H1 (cell line): ENCODE measurements around the gene C1D. TPM values are rescaled to one million over a fixed set of nuclear protein-coding genes. Genes with fewer than 3 reads are reported as not detected.

Experiments used
- CTCF ChIA-PET: fragments of 300-600 bp; sonication (Branson Sonifier 250); formaldehyde crosslinking; loops from one replicate; lab custom pipeline; 2021; ENCODE audit not compliant: partially characterized antibody; lab: Charles Lee
- POLR2A ChIA-PET: fragments of 300-600 bp; sonication (Branson Sonifier 250); formaldehyde crosslinking; loops from one replicate; lab custom pipeline; 2021; ENCODE audit warnings: inconsistent platforms; ENCODE audit not compliant: partially characterized antibody; lab: Charles Lee
- DNase-seq, 2 experiments: peaks; one replicate each; pipeline versions ENCODE4 v3.0.0 to v3.0.0-alpha.2; 2010 to 2022; ENCODE audit warnings: low spot score in 2 of 2, low read depth in 1 of 2, mixed read lengths in 1 of 2
- FAIRE-seq: peaks from 2 replicates; lab custom pipeline; 2011; peaks lifted over from hg19 to GRCh38; lab: Jason Lieb, UNC
- H2AFZ ChIP-seq: 2 replicates; pipeline ENCODE4 v1.8.1; 2012; ENCODE audit warnings: low read length, inconsistent platforms
- H2AK5ac ChIP-seq: 2 replicates; pipeline ENCODE4 v1.6.1; 2013; ENCODE audit warnings: low read depth, low read length
- H2BK120ac ChIP-seq: replicated peaks from 2 replicates; pipeline ENCODE3; 2013; ENCODE audit warnings: low read depth, low read length, inconsistent platforms
- H2BK12ac ChIP-seq: 2 replicates; pipeline ENCODE4 v1.6.1; 2013; ENCODE audit warnings: low read depth, low read length
- H2BK15ac ChIP-seq: 2 replicates; pipeline ENCODE4 v1.6.1; 2013; ENCODE audit warnings: low read length
- H2BK20ac ChIP-seq: 2 replicates; pipeline ENCODE4 v1.6.1; 2013; ENCODE audit warnings: low read length
- H2BK5ac ChIP-seq: 2 replicates; pipeline ENCODE4 v1.6.1; 2013; ENCODE audit warnings: low read depth, low read length
- H3K14ac ChIP-seq: 2 replicates; pipeline ENCODE4 v1.6.1; 2013; ENCODE audit warnings: inconsistent platforms; ENCODE audit not compliant: insufficient read length
- H3K18ac ChIP-seq: 2 replicates; pipeline ENCODE4 v1.6.1; 2013; ENCODE audit warnings: low read length; ENCODE audit errors: extremely low read depth
- H3K23ac ChIP-seq: 2 replicates; pipeline ENCODE4 v1.6.1; 2013; ENCODE audit warnings: inconsistent platforms; ENCODE audit not compliant: insufficient read length
- H3K23me2 ChIP-seq: 2 replicates; pipeline ENCODE4 v1.6.1; 2013; ENCODE audit warnings: low read depth, low read length
- H3K27ac ChIP-seq: 2 replicates; pipeline ENCODE4 v1.6.1; 2011; ENCODE audit warnings: low read depth, low read length, inconsistent platforms
- H3K27me3 ChIP-seq, 4 experiments: replicated peaks in 1 of 4; 1 replicate in 1 of 4; 2 replicates in 3 of 4; pipeline versions ENCODE4 v1.6.1 to v1.8.1; 2011 to 2013; ENCODE audit warnings: low read length in 3 of 4, mild to moderate bottlenecking in 3 of 4, inconsistent platforms in 2 of 4, mixed read lengths in 2 of 4, moderate library complexity in 1 of 4; ENCODE audit not compliant: control insufficient read depth in 3 of 4, insufficient read depth in 3 of 4; ENCODE audit errors: extremely low read depth in 1 of 4
- H3K36me3 ChIP-seq, 4 experiments: 2 replicates each; pipeline versions ENCODE4 v1.6.1 to v1.8.1; 2011 to 2013; ENCODE audit warnings: mild to moderate bottlenecking in 4 of 4, low read length in 3 of 4, moderate library complexity in 2 of 4, control low read depth in 1 of 4, inconsistent platforms in 1 of 4; ENCODE audit not compliant: insufficient read depth in 4 of 4, control insufficient read depth in 2 of 4
- H3K4ac ChIP-seq: replicated peaks from 2 replicates; pipeline ENCODE3; 2013; ENCODE audit warnings: low read length, low read depth, mixed read lengths, inconsistent platforms; ENCODE audit not compliant: insufficient read length
- H3K4me1 ChIP-seq, 4 experiments: replicated peaks in 1 of 4; 1 replicate in 1 of 4; 2 replicates in 3 of 4; pipeline versions ENCODE4 v1.6.1 to v1.8.1; 2011 to 2013; ENCODE audit warnings: low read length in 3 of 4, inconsistent platforms in 2 of 4, mixed read lengths in 1 of 4; ENCODE audit not compliant: insufficient read depth in 4 of 4, control insufficient read depth in 3 of 4
- H3K4me2 ChIP-seq, 2 experiments: 2 replicates each; pipeline versions ENCODE4 v1.6.1 to v1.8.1; 2011 to 2013; ENCODE audit warnings: low read depth in 2 of 2, low read length in 2 of 2, control low read depth in 1 of 2, inconsistent platforms in 1 of 2, mild to moderate bottlenecking in 1 of 2; ENCODE audit not compliant: insufficient read depth in 1 of 2
- H3K4me3 ChIP-seq, 4 experiments: fragments of 200-600, 300-600 bp in 1 of 4; sonication (generic), shearing (Covaris generic), sonication (Bioruptor Twin) in 1 of 4; 2 replicates each; pipeline versions ENCODE4 v1.5.1 to v1.8.1; 2011 to 2016; ENCODE audit warnings: low read length in 4 of 4, low read depth in 3 of 4, control low read depth in 2 of 4, inconsistent platforms in 2 of 4, mild to moderate bottlenecking in 2 of 4, mixed read lengths in 1 of 4, moderate library complexity in 1 of 4; ENCODE audit not compliant: insufficient read depth in 2 of 4; ENCODE audit errors: extremely low read depth in 1 of 4
- H3K56ac ChIP-seq: replicated peaks from 2 replicates; pipeline ENCODE3; 2013; ENCODE audit warnings: low read depth, mild to moderate bottlenecking, mixed read lengths, low read length, inconsistent platforms; ENCODE audit not compliant: insufficient read length
- H3K79me1 ChIP-seq: 2 replicates; pipeline ENCODE4 v1.6.1; 2013; ENCODE audit warnings: low read depth, low read length, control low read depth
- H3K79me2 ChIP-seq, 2 experiments: 2 replicates each; pipeline versions ENCODE4 v1.6.1 to v1.8.1; 2012 to 2013; ENCODE audit warnings: low read length in 2 of 2, mild to moderate bottlenecking in 2 of 2, inconsistent platforms in 1 of 2; ENCODE audit not compliant: insufficient read depth in 2 of 2, control insufficient read depth in 1 of 2
- H3K9ac ChIP-seq, 4 experiments: replicated peaks in 1 of 4; 1 replicate in 1 of 4; 2 replicates in 3 of 4; pipeline versions ENCODE4 v1.6.1 to v1.8.1; 2011 to 2013; ENCODE audit warnings: low read depth in 3 of 4, low read length in 3 of 4, control low read depth in 2 of 4, mild to moderate bottlenecking in 2 of 4, moderate library complexity in 2 of 4, inconsistent platforms in 1 of 4; ENCODE audit errors: extremely low read depth in 1 of 4
- H3K9me3 ChIP-seq, 2 experiments: 2 replicates each; pipeline versions ENCODE4 v1.6.1 to v1.8.1; 2012 to 2013; ENCODE audit warnings: mild to moderate bottlenecking in 2 of 2, moderate library complexity in 2 of 2, control low read depth in 1 of 2, inconsistent platforms in 1 of 2, low read depth in 1 of 2, low read length in 1 of 2, mixed read lengths in 1 of 2; ENCODE audit not compliant: insufficient read depth in 2 of 2
- H4K20me1 ChIP-seq, 2 experiments: replicated peaks in 1 of 2; 2 replicates each; pipeline versions ENCODE3 to v1.8.1; 2011 to 2013; ENCODE audit warnings: inconsistent platforms in 2 of 2, low read length in 2 of 2, mild to moderate bottlenecking in 1 of 2; ENCODE audit not compliant: insufficient read depth in 2 of 2, control insufficient read depth in 1 of 2
- H4K5ac ChIP-seq: 2 replicates; pipeline ENCODE4 v1.6.1; 2013; ENCODE audit warnings: low read length, low read depth, mixed read lengths, inconsistent platforms; ENCODE audit not compliant: insufficient read length
- H4K8ac ChIP-seq: 2 replicates; pipeline ENCODE4 v1.8.0; 2013; ENCODE audit warnings: mild to moderate bottlenecking, moderate library complexity, low read length, inconsistent platforms; ENCODE audit not compliant: insufficient read depth; ENCODE audit errors: extremely low read depth
- H4K91ac ChIP-seq: replicated peaks from 2 replicates; pipeline ENCODE3; 2013; ENCODE audit warnings: low read length, mixed read lengths, inconsistent platforms; ENCODE audit not compliant: insufficient read length
- CBX5 ChIP-seq: fragments of 300-800, 300-1000 bp; sonication (generic); IDR thresholded peaks from 2 replicates; pipeline ENCODE4 v1.7.1; 2016; ENCODE audit warnings: antibody characterized with exemption, low read length, low read depth
- CTCF ChIP-seq, 3 experiments: IDR thresholded peaks; 1 replicate in 2 of 3; 2 replicates in 1 of 3; pipeline versions ENCODE4 v1.5.1 to v1.6.1; 2011; ENCODE audit warnings: low read length in 3 of 3, mild to moderate bottlenecking in 3 of 3, inconsistent platforms in 2 of 3, low read depth in 1 of 3, moderate library complexity in 1 of 3; ENCODE audit not compliant: insufficient read depth in 1 of 3; ENCODE audit errors: control extremely low read depth in 1 of 3
- EP300 ChIP-seq, 2 experiments: IDR thresholded peaks; 1 replicate in 1 of 2; 2 replicates in 1 of 2; pipeline ENCODE4 v1.6.1; 2011 to 2012; ENCODE audit warnings: low read depth in 2 of 2, low read length in 2 of 2, mild to moderate bottlenecking in 2 of 2, borderline replicate concordance in 1 of 2, inconsistent platforms in 1 of 2, moderate library complexity in 1 of 2
- JUND ChIP-seq: IDR thresholded peaks from 2 replicates; pipeline ENCODE4 v1.6.1; 2011; ENCODE audit warnings: mild to moderate bottlenecking, improper control_type of control experiment, low read length
- KDM4A ChIP-seq: IDR thresholded peaks from one replicate; pipeline ENCODE4 v1.7.1; 2012; ENCODE audit warnings: low read depth, mild to moderate bottlenecking, moderate library complexity, low read length, inconsistent platforms; ENCODE audit not compliant: severe bottlenecking
- KDM5A ChIP-seq: fragments of 200-600 bp; IDR thresholded peaks from 2 replicates; pipeline ENCODE4 v1.7.1; 2012; ENCODE audit warnings: mild to moderate bottlenecking, low read length, inconsistent platforms, mixed read lengths
- PHF8 ChIP-seq: fragments of 200-600 bp; sonication (generic); conservative IDR thresholded peaks from 2 replicates; pipeline ENCODE4 v1.7.1; 2012; ENCODE audit warnings: low read depth, mild to moderate bottlenecking, inconsistent platforms, low read length, moderate library complexity
- RNF2 ChIP-seq: fragments of 200-900, 300-1000 bp; sonication (generic); IDR thresholded peaks from 2 replicates; pipeline ENCODE4 v1.7.1; 2016; ENCODE audit warnings: borderline replicate concordance, low read depth, mild to moderate bottlenecking, antibody characterized with exemption, low read length; ENCODE audit not compliant: poor library complexity, severe bottlenecking; ENCODE audit errors: missing control alignments
- SP1 ChIP-seq: IDR thresholded peaks from 2 replicates; pipeline ENCODE4 v1.6.1; 2011; ENCODE audit warnings: low read depth, low read length
- SP2 ChIP-seq: IDR thresholded peaks from 2 replicates; pipeline ENCODE4 v1.6.1; 2012; ENCODE audit warnings: mild to moderate bottlenecking, low read length, inconsistent platforms
- SRF ChIP-seq: IDR thresholded peaks from 2 replicates; pipeline ENCODE4 v1.6.1; 2011; ENCODE audit warnings: mild to moderate bottlenecking, low read depth, low read length, moderate library complexity
- TCF12 ChIP-seq: IDR thresholded peaks from 2 replicates; pipeline ENCODE4 v1.6.1; 2011; ENCODE audit warnings: low read depth, mild to moderate bottlenecking, low read length
- WGBS, 2 experiments: shearing (Covaris generic) in 1 of 2; methylation state at CpG; one replicate each; pipeline versions ENCODE4 v1.1.6 to v1.1.7; 2013 to 2015; ENCODE audit warnings: low lambda C conversion rate in 2 of 2, mixed read lengths in 2 of 2, inconsistent platforms in 1 of 2, low coverage in 1 of 2, missing lambda C conversion rate in 1 of 2; ENCODE audit not compliant: insufficient replicate concordance in 2 of 2, insufficient coverage in 1 of 2, insufficient read length in 1 of 2; ENCODE audit errors: extremely low coverage in 1 of 2, missing lambda C conversion rate in 1 of 2; 5-methylcytosine and 5-hydroxymethylcytosine counted together
- polyA plus RNA-seq, 7 experiments: library from polyadenylated mRNA; depleted of rRNA in 3 of 7; stranded (reverse) in 5 of 7; unstranded in 2 of 7; fragments of >200 nt in 5 of 7; fragments of 200-250 nt in 2 of 7; gene quantifications; 1 replicate in 5 of 7; 2 replicates in 1 of 7; 4 replicates in 1 of 7; pipeline versions ENCODE4 v1.2.1 to v1.2.3, GENCODE V29; 2011 to 2013; ENCODE audit warnings: missing spikeins in 2 of 7, mixed read lengths in 2 of 7
- total RNA-seq: library from RNA; stranded (reverse); fragmentation: NEBNext Ultra II Directional; extraction: Animal tissue kit (Norgen Biotek cat#: 25700); gene quantifications from 2 replicates; pipeline ENCODE4 v1.2.1, GENCODE V29; 2021

Gene C1D
- total and polyA plus RNA-seq, 2 of the 8 experiments (the other 6 are each of a cell fraction or from before 2014, with no cell fraction given), result 17.5 to 24.1 TPM

- no peaks in the 10 kb centered on the region for H3K79me1 ChIP-seq
- CTCF ChIA-PET, result interaction anchor here (0.7 kb wide), 1 partner anchor 40 kb away, joined by 3 read pairs; no protein-coding TSS in a partner anchor
- no peak overlapping the region for H3K14ac ChIP-seq
- no peak overlapping the region for H4K91ac ChIP-seq
- H3K9ac ChIP-seq, result no peak overlapping the region
- H3K4me3 ChIP-seq, result no peak overlapping the region
- no peak overlapping the region for H4K8ac ChIP-seq
- no peak overlapping the region for H2BK20ac ChIP-seq
- H3K27ac ChIP-seq, result no peak overlapping the region
- no peak overlapping the region for H3K56ac ChIP-seq
- H3K9me3 ChIP-seq, result no peaks in the 10 kb centered on the region
- DNase-seq, result no peak
- FAIRE-seq, result no peak
- 83% methylated on average over 2 of the region's 2 CpGs; no CpG with 5 or more reads in 1 of the 2 experiments for WGBS, 2 experiments
- H2AFZ ChIP-seq, result no peak overlapping the region
- H4K5ac ChIP-seq, result no peak overlapping the region
- no peak overlapping the region for H2BK5ac ChIP-seq
- H4K20me1 ChIP-seq, result no peaks in the 10 kb centered on the region
- H3K23me2 ChIP-seq, result no peaks in the 10 kb centered on the region
- H3K4me2 ChIP-seq, result no peak overlapping the region
- no peak overlapping the region for H2BK15ac ChIP-seq
- H3K23ac ChIP-seq, result no peak overlapping the region
- no peaks in the 10 kb centered on the region for H3K4me1 ChIP-seq
- H2BK120ac ChIP-seq, result no peak overlapping the region
- H3K36me3 ChIP-seq, result no peaks in the 10 kb centered on the region
- POLR2A ChIA-PET, result interaction anchor here (1.0 kb wide), 1 partner anchor 30 kb away, joined by 3 read pairs; no protein-coding TSS in a partner anchor
- H2BK12ac ChIP-seq, result no peak overlapping the region
- no peaks in the 10 kb centered on the region for H3K27me3 ChIP-seq
- no peak overlapping the region for H2AK5ac ChIP-seq
- H3K18ac ChIP-seq, result no peak overlapping the region
- H3K79me2 ChIP-seq, result no peaks in the 10 kb centered on the region
- H3K4ac ChIP-seq, result no peak overlapping the region
- no peak for TF ChIP-seq KDM4A
- no peak for TF ChIP-seq SP1
- TF ChIP-seq CTCF (IDR thresholded peaks at IDR 0.05; ENCODE audit: control extremely low read depth in 1 of 3, insufficient read depth in 1 of 3, low read depth in 1 of 3, low read length in 3 of 3), result no peak
- no peak for TF ChIP-seq TCF12
- TF ChIP-seq RNF2, result no peak
- no peak for TF ChIP-seq SRF
- TF ChIP-seq PHF8, result no peak
- no peak for TF ChIP-seq JUND
- no peak for TF ChIP-seq KDM5A
- no peak for TF ChIP-seq CBX5
- TF ChIP-seq SP2, result no peak
- no peak for TF ChIP-seq EP300 (IDR thresholded peaks at IDR 0.05; ENCODE audit: borderline replicate concordance in 1 of 2, low read depth in 2 of 2, low read length in 2 of 2)
Observed at GRCh38 chr2:68093634-68094033, 30.8 kb upstream of the C1D start.
